ENCODE results near the gene VPS8.

VPS8 gene

GRCh38 chr3:184815046-184815930, 3.3 kb downstream of the VPS8 start:
- no peak for DNase-seq

GRCh38 chr3:184816614-184817013, 4.6 kb downstream of the VPS8 start:
- DNase-seq, result no peak

DNA sequence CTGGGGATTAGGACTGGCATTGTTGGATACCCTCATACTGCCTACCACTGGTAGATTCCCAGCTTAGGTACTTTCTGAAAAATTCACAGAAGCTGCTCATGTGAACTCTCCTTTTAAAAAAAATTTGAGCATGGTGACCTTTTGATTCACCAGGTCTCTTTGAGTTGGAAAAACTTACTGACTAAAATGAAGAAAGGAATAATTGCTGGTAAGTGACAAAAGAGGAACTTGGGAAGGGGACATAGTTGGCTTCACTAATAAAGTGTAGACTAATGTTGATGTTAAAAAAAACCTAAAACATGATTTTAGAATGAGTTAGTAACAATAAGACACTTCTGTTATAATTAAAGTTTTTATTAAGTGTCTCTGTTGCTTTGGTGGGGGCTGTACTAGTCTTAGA, 8.6 kb downstream of the VPS8 start:
- no peak for DNase-seq

GRCh38 chr3:184821034-184821433, 9.1 kb downstream of the VPS8 start:
- DNase-seq, result no peak

DNA sequence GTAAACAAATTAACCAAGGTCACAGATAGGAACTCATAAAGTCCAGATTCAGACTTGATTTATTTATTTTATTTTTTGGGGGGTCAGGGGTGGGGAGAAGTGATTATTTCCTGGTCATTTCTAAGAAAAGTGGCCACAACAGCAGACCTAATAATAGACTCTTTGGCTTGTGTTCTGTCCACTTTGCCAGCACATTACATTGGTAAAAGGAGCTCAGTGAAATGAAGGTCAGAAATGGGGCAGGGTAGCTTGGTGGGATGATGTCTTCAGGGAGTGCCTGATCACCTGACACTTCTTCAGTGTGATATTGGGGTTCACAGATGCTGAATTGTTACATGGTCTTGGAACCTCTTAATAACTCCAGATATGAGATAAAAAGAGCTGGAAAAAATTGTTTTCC, 10.1 kb downstream of the VPS8 start:
- no peak for DNase-seq

- no peak for DNase-seq
These were observed 10.7 kb downstream of the VPS8 start for GRCh38 chr3:184822654-184823053.

GRCh38 chr3:184823990-184824389, 12.0 kb downstream of the VPS8 start:
- DNase-seq, result no peak

GRCh38 chr3:184825121-184825820, 13.3 kb downstream of the VPS8 start:
- DNase-seq, result no peak

GRCh38 chr3:184827572-184827971, 15.6 kb downstream of the VPS8 start:
- DNase-seq, result no peak

GRCh38 chr3:184832044-184832443, 20.1 kb downstream of the VPS8 start:
- no peak for DNase-seq

DNA sequence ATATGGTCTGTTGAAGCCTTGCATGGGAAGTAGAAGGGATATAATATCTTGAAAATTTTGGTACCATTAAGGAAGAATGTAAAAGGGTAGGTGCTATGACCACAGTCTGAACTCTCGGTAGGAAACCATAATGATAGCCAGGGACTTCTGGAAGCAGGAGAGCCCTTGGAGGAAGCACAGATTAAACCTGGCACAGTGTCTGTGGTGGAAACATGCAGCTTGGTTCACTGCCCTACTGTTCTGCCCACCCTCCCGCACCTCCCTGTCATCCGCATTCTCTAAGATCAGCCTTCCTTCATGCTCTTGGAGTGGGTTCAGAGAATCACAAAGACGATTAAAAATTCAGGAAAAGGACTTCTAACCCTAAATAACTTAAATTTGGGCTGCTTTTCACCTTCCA, 20.9 kb downstream of the VPS8 start:
- DNase-seq, result no peak

GRCh38 chr3:184836090-184836822, 24.3 kb downstream of the VPS8 start:
- no peak for DNase-seq

- DNase-seq, result no peak
These were observed 30.5 kb downstream of the VPS8 start for GRCh38 chr3:184842433-184842832.

- no peak for DNase-seq
These were observed 33.9 kb downstream of the VPS8 start for GRCh38 chr3:184845819-184846218.

GRCh38 chr3:184846496-184846895, 34.5 kb downstream of the VPS8 start:
- no peak for DNase-seq

DNA sequence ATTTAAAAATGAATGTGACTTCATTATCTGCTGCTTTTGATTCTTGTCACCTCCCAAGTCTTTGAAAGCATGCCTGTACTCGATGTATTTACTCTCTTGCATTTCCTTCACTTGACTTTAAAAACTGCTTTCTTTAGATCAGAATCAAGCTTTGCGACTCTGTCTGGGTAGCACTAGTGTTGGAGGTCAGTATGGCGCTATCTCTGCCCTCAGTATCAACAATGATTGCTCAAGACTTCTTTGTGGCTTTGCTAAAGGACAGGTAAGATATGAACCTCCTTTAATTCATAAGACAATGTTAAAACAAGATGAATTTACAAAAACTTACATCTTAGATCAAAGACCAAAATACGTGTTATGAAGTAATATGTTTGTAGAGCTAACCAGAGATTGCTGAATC, 37.0 kb downstream of the VPS8 start:
- DNase-seq, result no peak

- DNase-seq, result no peak
These were observed 38.2 kb downstream of the VPS8 start for GRCh38 chr3:184850201-184850600.

DNA sequence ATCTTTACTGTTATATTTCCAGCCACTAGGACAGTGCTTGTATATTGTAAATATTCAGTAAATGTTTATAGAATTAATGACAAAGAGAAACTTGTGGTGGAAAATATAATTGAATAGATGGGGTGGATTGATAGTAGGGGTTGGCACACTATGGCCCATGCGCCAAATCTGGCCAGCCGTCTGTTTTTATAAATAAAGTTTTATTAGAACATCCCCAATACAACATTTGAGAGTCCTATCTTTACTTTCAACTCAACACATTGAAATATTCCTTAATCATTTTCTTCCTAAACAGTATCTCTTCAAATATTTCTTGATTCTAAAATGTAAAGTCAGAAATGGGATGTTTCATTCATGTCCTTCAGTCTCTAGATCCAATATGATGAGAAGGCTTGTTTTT, 45.1 kb downstream of the VPS8 start:
- DNase-seq, result no peak

DNA sequence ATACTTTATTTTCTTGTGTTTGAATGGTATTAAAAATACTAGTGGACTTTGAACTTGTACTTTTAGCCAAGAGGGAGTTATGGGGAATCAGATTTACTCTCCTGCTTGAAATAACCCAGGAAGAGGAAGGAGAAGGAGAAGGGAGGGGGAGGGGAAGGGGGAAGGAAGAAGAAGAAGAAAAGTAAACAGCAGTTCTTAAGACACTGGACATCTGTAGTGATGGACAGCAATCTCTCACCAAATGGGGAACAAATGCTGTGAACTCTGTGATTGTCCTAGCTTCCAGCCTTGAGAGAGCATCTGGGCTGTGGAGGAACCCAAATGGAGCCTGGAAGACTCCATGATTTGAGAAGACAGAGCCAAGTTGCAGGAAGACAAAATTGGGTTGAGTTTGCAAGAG, 52.0 kb downstream of the VPS8 start:
- DNase-seq, result no peak

- no peak for DNase-seq
These were observed 56.5 kb downstream of the VPS8 start for GRCh38 chr3:184868477-184868876.

DNA sequence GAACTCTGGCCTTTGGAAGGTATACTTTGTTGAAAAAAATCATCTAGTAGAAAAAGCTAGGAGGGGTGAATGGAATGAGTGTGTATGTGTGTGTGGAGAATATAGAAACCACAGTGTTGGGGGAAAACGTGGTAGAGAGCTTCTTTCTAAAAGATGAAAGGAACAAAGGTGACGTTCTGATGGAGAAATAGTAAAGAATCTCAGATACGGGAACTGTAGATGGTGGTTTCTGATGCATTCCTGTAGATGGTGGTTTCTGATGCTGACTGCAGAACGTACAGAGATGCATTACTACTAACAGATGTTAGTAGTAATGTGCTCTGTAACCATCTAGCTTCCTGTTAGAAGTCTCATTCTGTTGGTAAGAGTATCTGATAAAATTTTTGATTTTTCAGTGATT, 60.2 kb downstream of the VPS8 start:
- DNase-seq, result no peak

DNA sequence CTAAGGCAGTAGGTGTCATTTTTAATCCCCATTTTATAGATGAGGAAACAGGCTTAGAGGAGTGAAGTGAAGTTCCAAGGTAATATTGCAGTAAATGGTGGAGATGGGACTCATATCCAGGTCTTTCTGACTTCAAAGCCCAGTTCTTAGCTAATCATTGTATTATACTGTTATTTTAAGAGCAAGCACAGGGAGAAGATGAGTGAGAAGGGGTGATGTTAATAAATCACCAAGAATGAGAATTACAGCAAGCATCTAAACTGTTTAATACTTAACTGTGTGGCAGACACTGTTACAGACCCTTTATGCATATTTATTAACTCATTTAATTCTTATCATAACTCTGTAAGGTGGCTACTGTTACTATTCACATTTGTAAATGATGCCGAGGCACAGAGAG, 61.2 kb downstream of the VPS8 start:
- DNase-seq, result no peak

DNA sequence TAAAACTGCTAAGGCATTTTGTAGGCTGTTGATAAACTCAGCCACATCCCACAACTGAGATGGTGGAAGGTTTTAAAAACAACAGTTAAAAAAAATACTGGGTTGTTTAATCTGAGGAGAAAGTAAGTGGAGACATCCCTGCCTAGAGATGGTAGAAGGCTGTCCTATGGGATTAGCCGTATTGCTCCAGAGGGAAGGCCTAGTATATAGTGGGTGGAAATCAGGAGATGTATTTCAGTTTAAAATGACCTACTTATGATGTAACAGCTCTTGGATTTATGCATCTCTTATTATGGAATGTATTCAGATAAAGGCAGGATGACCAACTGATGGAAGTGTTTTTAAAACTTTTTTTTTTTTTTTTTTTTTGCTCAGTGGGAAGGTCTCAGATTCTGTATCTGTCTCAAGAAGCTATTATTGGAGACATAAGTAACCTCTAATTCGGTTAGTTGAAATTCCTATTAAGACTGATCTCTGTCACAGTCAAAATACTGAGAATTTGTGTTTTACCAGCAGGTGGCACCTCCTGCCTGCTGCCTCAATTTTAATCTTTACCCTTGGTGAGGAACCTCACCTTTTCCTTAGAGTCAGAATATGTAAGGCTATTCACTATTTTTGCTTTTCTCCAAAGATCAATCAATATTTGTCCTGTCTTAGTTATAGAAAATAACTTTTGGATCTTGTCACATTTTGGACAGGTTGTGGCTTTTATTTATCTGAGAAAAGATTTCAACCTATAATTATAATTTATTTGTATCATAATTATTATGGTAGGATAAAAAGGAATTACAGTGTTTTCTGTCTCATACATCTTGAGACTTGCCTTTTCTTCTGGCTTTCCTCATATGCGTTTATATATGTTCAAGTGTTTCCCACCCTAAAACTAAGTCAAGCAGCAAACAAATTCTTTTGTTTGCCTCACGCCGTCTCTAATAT, 63.0 kb downstream of the VPS8 start:
- DNase-seq, result peak; percentile 72
